ENCODE results near the gene C18orf63. TPM values are rescaled to one million over a fixed set of nuclear protein-coding genes. Genes with fewer than 3 reads are reported as not detected.
A peak's percentile ranks its signal among the peaks of the same experiment; 100 is the strongest.
"Not testable (repeated sequence)": the region's sequence is repeated elsewhere in the genome, so short reads cannot be mapped to it uniquely, and the experiment has no call there.

Gene C18orf63
- not detected for polyA plus RNA-seq (ENCODE audit: insufficient read length)

DNA sequence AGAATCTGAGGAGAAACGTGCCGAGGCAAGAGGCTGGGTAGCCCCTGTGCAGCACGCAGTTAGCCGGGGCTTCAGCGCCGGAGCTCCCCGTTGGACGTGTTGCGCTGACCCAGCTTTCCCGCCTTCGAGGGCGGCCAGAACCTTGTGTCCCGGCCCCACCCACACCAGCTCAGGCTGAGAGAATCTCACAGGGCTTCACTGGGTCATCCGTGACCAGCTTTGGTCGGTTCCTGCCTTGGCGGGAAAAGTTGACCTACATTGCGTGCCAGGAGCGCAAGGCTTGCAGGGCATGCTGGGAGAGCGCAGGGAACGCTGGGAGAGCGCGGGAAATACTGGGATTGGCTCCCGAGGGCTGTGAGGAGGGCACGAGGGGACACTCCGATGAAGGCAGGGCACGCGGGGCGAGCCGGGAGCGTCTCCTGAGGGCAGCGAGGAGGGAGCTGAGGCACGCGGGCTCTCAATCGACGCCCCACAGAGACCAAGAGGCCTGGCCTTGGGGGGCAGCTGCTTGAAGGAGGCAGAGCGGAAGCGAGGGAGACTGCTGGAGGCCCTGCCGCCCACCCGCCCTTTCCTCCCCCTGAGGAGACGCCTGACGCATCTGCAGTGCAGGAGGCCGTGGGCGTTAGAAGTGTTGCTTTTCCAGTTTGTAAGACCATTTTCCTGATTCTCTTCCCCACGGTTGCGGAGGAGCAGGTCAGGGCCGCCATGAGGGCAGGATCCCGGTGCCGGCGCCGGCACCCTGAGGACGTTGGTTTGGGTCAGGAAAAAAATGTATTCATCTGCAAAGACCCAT lies at the start of gene C18orf63:
TSS of gene C18orf63 (plus strand) at position 376 of the 793 bp plus-strand sequence. CDS start 2,027 bp downstream, outside the sequence.
- DNase-seq (ENCODE audit: low read depth): no peak

DNA sequence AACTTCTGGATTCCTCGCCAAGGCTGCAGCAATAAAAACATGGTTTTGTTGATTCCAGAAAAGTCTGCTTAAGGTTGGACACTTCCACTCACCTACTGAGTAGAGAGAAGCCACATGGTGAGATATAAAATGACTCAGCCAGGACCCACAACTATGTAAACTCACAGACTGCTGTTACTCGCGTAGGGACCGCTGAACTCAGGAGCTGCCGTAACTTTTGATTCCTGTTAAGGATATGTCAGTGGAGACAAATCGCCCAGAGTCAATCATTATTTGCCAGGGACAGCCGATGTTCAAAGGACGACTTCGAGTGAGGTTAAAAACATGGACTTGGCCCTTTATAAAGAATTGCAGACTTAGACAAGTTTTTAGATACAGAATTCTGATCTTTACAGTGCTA lies 49.5 kb upstream of the C18orf63 start:
- no peak for DNase-seq (ENCODE audit: low read depth)

DNA sequence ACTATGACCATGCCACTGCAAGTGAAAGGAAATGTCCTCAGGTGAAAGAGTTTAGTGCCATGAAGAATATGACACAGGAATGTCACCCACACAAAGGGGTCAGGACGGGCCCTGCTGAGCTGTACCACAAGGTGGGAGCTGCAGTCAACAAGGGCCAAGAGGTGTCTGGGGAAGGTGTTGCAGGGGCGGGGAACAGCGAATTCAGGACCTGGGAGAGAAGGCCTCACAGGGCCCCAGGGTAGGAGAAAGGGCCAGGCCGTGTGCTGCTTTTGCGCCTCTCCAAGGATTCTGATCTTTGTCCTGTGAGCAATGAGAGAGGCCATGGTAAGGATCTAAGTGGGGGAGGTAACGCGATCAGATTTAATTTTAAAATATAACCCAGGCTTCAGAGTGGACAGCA lies 47.5 kb upstream of the C18orf63 start:
- DNase-seq (ENCODE audit: low read depth): no peak

DNA sequence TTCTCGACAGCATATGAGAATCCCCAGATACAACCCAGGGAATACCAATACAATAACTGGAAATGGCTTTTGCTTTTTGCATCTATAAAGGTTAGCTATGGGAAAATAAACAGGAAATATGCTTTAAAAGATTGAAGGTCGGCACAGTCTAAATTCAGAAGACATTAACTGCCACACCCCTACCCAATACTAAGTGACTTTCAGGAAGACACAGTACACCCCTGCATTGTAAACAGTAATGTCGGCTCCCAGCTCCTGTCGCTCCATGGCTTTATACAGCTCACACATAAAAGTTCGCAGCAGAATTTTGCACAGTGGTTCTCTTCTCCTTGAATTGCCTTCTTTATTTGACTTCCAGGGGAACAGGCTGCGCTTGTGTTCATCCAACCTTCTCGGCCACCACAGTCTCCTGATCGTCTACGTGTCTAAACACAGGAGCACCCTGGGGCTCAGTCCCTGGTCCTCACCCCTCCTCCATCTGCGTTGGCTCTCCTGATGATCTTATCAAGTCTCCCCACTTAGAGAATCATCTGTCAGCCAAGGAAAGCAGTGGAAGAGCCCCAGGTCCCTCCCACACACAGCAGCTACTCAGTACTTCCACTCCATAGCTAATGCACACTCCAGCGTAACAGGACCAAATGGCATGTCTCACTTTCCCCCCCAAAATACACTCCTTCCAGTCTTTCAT lies 46.6 kb upstream of the C18orf63 start:
- DNase-seq (ENCODE audit: low read depth): no peak

DNA sequence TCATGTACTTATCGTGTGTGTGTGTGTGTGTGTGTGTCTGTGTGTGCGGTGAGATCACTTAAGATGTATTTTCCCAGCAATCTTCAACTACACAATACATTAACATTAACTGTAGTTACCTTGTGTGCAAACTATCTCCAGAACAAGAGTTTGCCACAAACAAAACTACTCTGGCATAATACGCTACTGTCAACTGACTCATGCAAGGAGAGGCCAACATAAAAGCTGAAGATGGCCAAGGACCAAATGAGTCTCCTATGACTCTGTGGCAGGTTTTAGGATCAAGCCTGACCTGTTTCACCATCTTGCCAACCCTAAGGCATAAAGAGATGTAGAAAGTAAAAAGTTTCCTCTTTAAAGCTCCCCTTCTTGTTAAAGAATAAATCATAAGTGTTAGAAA lies 44.0 kb upstream of the C18orf63 start:
- DNase-seq (ENCODE audit: low read depth): no peak

DNA sequence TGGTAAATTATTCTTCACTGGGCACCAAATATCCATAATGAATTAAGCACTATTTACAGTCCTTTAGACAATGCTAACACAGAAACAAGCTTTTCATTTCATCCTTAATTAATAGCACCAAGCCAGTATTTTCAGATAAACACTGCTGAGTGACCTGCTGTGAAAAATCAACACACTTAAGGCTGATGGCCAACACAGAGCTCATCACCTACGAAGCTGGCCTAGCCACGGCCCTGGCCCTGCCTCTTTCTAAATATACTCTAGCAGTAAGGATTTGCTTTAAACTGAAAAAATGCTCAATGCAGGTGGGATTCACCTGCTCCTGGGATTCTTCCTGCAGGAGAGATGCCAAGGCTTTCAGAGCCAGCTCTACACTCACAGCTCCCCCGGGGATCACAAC lies 42.2 kb upstream of the C18orf63 start:
- DNase-seq (ENCODE audit: low read depth): no peak

DNA sequence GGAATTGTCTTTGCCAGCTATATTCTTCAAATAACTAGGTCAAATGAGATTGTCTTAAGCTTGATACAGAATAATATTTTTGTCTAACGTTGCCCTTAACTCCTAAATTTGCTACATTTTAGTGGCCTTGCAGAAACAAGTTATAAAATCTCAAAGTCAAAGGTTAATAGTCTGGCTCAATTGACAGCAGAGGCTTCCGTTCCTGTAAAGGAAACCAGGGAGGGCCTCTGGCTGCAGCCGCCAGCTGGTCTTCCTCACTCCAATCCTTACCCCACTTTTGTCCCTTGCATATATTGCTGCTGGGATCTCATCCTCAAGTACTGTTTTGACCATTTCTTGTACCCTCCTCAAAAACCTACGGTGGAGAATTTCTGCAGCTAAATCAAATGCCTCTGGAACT lies 40.9 kb upstream of the C18orf63 start:
- DNase-seq (ENCODE audit: low read depth): no peak

DNA sequence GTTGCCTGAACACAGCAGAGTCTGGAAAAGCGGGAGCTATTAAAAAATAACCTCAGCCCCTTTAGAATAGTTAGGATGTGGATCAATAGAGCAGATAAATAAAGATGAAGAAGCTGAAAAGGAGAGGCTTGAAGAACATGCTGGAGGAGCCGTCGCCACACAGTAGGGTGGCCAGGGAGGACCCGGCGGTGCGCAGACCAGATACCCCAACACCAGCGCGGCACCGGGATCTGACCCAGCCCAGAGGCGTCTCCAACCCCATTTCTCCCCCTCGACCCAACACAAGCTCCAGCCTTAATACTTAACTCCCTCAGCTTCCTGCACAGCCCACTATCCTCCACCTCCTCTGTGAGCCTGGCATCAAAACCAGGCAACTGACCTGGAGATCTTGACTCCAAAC lies 39.9 kb upstream of the C18orf63 start:
- DNase-seq (ENCODE audit: low read depth): no peak

DNA sequence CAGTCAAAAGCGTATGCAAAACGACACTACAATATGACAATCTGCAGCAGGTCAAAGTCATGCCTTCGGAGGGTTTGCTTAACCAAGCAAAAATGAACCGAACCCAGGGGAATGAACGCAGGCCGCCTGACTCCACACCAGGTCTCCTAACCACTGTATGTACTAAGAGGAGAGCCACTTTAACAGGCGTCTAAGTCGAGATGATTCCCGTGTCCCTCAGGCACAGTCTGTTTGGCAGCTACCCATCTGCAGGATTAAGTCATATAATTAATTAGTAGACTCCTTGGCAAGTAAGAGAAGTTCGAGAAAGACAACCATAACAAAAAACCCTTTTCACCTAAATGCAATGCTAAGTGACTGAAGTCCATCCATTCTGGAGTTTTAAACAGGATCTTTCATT lies 39.0 kb upstream of the C18orf63 start:
- no peak for DNase-seq (ENCODE audit: low read depth)

DNA sequence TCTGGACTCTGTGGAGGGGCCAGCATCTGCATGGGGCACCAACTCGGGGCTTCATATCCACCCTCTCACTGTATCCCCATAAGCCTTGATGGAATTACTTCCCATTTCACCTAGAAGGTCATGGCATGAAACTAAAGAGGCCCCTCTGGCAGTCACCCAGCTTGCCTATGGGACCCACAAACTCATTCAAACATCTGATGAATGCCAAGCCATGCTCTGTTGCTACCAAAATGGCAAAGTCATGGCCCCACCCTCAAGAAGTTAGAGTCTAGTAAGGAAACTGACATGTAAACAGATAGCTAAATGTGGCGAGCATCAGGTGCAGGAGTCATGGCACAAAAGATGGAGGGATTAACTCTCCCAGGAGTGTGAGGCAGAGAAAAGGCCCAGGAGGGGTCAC lies 38.3 kb upstream of the C18orf63 start:
- DNase-seq (ENCODE audit: low read depth): no peak

DNA sequence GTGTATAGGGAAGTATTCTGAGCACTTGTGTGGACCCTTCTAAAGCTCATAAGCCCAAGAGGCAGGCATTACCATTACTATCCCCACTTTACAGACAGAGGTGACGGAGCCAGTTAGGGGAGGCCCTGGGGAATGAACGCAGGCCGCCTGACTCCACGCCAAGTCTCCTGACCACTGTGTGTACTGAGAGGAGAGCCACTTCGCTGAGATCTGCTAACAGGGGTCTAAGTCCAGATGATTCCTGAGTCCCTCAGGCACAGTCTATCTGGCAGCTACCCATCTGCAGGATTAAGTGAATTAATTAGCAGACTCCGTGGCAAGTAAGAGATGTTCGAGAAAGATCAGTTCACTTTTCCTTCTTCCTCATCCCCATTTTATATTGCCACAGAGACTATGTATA lies 37.6 kb upstream of the C18orf63 start:
- no peak for DNase-seq (ENCODE audit: low read depth)

DNA sequence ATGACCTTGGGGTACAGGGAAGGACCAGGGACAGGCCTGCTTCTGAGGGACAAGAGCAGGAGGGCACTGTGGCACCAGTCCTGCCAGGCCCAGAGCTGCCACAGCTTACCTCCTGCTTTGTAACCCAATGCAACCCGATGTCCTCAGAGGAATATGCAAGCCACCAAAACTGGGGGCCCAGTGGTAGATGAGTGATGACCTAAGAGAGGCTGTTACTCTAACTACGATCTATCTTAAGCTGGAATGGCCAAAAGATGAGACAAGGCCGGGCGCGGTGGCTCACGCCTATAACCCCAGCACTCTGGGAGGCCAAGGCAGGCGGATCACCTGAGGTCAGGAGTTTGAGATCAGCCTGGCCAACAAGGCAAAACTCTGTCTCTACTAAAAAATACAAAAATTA lies 36.7 kb upstream of the C18orf63 start:
- no peak for DNase-seq (ENCODE audit: low read depth)

DNA sequence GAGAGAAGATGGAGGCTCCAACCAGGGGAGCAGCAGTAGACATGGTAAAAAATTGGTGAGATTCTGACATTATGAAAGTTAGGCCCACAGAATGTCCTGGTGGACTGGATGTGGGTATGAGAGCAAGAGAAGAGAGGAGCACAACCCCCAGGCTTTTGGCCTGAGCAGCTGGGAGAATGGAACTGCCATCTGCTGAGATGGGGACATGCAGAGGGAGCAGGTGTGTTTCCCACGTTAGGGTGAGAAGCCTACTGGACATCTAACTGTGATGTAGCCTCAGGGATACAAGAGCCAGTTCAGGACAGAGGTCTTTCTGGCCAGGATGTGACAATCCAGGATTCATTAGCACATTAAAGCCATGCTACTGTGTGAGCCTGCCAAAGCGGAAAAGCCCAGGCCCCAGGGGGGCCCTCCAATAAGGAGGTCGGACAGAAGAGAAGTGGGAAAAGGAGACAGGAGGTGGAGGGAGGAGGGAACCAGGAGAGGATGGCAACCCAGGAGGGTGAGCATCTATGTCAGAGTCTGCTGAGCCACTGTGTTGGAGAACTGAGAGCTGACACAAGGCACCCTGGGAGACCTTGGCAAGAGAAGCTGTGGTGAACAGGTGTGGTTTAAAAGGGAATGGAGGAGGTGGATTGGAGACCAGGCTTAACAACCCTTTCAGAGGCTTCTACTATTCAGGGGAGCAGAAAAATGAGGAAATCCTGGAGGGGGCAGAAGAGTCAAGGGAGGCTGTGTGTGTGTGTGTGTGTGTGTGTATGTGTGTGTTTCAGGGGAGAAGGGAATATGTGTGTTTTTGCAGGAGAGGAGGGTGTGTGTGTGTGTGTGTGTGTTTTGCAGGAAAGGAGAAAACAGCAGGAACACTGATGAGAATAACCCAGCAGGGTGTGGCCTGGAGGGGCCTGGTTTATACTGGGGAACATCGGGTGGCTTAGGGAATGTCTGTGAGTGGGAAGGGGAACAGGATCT lies 34.3 kb upstream of the C18orf63 start:
- no peak for DNase-seq (ENCODE audit: low read depth)

DNA sequence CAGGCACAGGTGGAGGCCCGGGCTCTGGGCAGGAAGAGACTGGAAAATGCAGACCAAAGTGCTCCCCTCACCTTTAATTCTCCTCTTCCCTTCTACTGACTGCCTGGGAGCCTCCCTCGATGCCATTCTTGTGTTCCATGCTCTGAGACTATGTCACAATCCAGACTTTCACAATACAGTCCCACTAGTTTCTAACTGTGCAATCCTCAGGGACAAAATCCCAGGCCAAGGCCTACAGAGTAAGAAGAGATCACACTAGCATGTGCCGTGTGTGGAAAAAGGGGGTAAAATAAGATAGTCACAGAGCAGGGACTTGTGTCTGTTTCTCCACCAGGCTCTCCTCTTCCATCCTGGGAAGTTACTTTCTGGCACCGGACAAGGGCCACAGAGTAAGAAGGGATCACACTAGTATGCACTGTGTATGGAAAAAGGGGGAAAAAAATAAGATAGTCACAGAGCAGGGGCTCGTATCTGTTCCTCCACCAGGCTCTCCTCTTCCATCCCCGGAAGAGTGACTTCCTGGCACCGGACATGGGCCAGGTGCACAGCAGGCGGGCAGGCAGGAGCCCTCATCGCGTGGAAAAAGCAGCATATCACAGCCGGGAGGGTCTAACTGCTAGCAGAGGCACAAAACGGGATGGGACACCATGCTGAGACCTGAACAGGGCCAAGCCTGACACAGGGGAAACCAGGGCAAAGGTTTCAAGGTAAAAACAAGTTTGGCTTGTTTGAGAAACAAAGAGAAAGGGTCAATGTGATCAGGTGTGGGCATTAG lies 33.5 kb upstream of the C18orf63 start:
- no peak for DNase-seq (ENCODE audit: low read depth)

DNA sequence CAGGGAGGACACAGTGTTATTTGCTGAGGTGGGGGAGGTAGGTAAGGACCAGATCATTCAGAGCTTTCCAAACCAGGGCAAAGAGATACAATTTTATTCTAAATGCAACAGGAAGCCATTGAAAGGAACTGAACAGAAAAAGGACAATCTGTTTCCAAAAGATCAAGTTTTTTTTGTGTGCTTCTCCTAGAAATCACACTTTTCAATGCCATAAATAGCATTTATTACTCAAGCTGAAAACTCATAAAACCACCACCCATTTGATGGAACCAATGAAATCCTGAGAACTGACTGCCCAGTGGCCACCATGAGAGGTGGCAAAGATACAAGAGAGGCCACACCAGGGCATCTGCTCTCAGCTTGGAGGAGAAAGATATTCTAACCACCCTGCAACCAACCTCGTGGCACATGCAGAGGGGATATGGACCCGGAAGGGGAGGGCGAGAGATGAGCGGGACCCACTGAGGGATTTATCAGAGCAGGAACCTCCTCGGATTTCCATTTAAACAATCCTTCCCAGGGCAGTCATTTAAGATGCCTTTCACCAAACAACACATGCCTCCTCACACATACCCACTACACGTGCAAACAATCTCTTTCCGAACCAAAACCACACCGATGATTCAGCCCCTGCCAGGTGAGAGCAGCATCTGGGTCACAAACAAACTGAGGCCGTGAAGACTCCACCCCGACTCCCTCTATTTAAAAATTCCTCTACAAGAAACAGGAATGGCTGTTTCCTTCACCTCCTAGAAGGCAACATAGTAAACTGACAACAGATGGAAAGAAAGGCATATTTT lies 32.7 kb upstream of the C18orf63 start:
- DNase-seq (ENCODE audit: low read depth): no peak

DNA sequence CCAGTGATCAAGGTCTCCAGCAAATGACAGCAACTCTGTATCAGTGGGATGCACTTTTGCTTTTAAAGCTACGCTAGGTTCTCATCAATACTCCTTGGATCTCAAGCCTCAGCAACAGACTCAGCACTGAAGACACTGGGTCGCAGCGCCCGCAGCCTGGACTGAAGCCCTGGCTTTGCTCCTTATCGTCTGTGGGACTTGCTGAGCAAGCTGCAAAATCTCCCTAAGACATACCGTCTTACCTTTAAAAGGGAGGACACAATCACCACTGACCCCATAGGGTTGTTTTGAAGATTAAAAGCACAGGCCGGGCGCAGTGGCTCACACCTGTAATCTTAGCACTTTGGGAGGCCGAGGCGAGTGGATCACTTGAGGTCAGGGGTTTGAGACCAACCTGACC lies 32.0 kb upstream of the C18orf63 start:
- DNase-seq (ENCODE audit: low read depth): no peak

DNA sequence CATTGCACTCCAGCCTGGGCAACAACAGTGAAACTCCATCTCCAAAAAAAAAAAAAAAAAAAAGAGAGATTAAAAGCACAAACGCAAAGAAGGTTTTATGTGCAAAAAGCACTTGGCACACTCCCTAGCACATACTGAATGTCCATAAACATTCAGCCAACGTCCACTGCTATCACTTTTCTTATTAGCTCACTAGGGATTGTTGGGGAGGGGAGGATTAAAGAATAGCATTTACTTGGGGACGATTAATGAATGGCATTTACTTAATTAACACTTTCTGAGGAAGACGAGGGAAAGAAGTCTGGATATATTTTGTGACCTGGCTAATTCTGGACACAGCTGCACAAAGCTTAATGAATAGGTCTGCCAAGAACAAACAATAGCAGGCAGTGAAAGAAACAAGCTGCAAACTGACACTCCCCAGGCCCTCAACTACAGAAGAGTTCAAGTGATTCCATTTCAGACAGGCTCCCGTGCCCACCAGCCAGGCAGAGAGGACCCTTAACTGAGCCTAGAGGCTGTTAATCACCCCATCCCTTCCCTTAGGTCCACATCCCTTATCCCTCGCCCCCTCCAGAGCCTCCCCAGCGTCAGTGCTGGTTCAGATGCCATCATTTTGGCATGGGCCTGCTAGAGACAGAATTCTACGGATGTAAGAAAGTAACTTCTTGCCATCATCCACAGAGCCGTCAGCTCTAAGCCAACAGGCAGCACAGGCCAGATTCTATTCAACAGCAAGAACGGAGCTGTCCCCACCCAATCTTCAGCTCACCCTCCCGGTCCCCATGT lies 31.3 kb upstream of the C18orf63 start:
- DNase-seq (ENCODE audit: low read depth): peak; percentile 31

DNA sequence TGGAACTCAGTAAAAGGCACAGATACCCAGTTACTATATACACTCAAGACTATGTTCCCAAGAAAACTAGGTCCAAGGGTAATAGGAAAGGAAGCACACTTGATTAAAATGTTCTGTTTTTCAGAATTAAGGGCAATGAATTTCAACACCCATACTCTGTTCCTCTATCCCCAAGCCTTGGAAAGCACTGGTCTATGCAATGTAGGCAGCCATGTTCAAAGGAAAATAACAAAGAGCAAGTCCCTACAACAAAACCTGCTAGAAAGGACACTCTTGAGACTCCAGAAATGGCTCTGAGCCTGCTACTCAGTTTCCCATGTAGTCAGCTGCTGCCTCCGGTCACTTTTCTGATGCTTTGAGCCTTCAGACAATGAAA lies 30.7 kb upstream of the C18orf63 start:
- no peak for DNase-seq (ENCODE audit: low read depth)

DNA sequence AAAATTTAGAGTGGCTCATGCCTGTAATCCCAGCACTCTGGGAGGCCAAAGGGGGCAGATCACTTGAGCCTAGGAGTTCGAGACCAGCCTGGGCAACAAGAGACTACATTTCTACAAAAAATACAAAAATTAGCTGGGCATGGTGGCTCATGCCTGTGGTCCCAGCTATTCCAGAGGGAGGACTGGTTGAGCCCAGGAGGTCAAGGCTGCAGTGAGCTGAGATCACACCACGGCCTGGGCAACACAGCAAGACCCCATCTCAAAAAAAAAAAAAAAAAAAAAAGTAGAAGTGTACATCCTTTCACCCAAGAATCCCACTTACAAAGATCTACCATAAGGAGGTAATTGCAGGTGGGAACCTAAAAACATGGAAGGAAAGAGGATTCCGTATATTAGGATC lies 30.1 kb upstream of the C18orf63 start:
- DNase-seq (ENCODE audit: low read depth): not testable (repeated sequence)

Data from forelimb muscle (tissue), 1 donor.